ENCODE measurements around the gene GSN. TPM values are rescaled to one million over a fixed set of nuclear protein-coding genes. Genes with fewer than 3 reads are reported as not detected.

GSN gene
- total RNA-seq, 1 experiment from 2014 or later: 278 TPM

- Histone ChIP-seq H3K36me3 (ENCODE audit: control insufficient read depth, insufficient read depth, low read length) (peaks cover 5% of the 10 kb centered on the region; the same call in 1 of the 2 replicates), H3K27me3 (ENCODE audit: control insufficient read depth, insufficient read depth, low read length) (no peaks in the 10 kb centered on the region), H3K27ac (ENCODE audit: low read length) (peak overlapping the region; percentile 1; the same call in 1 of the 2 replicates), H3K4me3 (ENCODE audit: low read depth in 2 of 2, low read length in 2 of 2) (no peak overlapping the region), H3K4me1 (ENCODE audit: control insufficient read depth, insufficient read depth, low read length) (peaks cover 6% of the 10 kb centered on the region; the same call in 1 of the 2 replicates), H3K9me3 (ENCODE audit: control insufficient read depth, insufficient read depth, low read depth, low read length) (no peaks in the 10 kb centered on the region)
- CTCF ChIA-PET: no interaction called here
- DNase-seq (ENCODE audit: low read depth, low spot score) (no peak), ATAC-seq (no peak; the same call in 1 of the 2 replicates)
- intact Hi-C loops (cut with micrococcal nuclease; ENCODE audit: unreplicated experiment) (no loop called here), in situ Hi-C loops (cut with HindIII; ENCODE audit: low pct_unique_long_range_greater_than_20kb, low sequenced_read_pairs) (no loop called here)
- TF ChIP-seq, protein P1, sequence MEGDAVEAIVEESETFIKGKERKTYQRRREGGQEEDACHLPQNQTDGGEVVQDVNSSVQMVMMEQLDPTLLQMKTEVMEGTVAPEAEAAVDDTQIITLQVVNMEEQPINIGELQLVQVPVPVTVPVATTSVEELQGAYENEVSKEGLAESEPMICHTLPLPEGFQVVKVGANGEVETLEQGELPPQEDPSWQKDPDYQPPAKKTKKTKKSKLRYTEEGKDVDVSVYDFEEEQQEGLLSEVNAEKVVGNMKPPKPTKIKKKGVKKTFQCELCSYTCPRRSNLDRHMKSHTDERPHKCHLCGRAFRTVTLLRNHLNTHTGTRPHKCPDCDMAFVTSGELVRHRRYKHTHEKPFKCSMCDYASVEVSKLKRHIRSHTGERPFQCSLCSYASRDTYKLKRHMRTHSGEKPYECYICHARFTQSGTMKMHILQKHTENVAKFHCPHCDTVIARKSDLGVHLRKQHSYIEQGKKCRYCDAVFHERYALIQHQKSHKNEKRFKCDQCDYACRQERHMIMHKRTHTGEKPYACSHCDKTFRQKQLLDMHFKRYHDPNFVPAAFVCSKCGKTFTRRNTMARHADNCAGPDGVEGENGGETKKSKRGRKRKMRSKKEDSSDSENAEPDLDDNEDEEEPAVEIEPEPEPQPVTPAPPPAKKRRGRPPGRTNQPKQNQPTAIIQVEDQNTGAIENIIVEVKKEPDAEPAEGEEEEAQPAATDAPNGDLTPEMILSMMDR (IDR thresholded peaks at IDR 0.05): no peak
- TF ChIP-seq POLR2AphosphoS5 (IDR thresholded peaks at IDR 0.05; ENCODE audit: low read depth, low read length): no peak
- TF ChIP-seq SIN3A (IDR thresholded peaks at IDR 0.05; ENCODE audit: borderline replicate concordance, insufficient read depth, low read depth, low read length): no peak
- TF ChIP-seq TCF7L2 (IDR thresholded peaks at IDR 0.05; ENCODE audit: low read depth, low read length): no peak
- TF ChIP-seq, protein P2, sequence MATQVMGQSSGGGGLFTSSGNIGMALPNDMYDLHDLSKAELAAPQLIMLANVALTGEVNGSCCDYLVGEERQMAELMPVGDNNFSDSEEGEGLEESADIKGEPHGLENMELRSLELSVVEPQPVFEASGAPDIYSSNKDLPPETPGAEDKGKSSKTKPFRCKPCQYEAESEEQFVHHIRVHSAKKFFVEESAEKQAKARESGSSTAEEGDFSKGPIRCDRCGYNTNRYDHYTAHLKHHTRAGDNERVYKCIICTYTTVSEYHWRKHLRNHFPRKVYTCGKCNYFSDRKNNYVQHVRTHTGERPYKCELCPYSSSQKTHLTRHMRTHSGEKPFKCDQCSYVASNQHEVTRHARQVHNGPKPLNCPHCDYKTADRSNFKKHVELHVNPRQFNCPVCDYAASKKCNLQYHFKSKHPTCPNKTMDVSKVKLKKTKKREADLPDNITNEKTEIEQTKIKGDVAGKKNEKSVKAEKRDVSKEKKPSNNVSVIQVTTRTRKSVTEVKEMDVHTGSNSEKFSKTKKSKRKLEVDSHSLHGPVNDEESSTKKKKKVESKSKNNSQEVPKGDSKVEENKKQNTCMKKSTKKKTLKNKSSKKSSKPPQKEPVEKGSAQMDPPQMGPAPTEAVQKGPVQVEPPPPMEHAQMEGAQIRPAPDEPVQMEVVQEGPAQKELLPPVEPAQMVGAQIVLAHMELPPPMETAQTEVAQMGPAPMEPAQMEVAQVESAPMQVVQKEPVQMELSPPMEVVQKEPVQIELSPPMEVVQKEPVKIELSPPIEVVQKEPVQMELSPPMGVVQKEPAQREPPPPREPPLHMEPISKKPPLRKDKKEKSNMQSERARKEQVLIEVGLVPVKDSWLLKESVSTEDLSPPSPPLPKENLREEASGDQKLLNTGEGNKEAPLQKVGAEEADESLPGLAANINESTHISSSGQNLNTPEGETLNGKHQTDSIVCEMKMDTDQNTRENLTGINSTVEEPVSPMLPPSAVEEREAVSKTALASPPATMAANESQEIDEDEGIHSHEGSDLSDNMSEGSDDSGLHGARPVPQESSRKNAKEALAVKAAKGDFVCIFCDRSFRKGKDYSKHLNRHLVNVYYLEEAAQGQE (IDR thresholded peaks at IDR 0.05; ENCODE audit: insufficient read depth in 1 of 2, low read depth in 2 of 2, low read length in 1 of 2): no peak
- POLR2A ChIA-PET: no interaction called here
- no TSS peak for BruUV-seq (replicated peaks)
Observed at GRCh38 chr9:121322737-121323448, 54.9 kb downstream of the GSN start.

DNA sequence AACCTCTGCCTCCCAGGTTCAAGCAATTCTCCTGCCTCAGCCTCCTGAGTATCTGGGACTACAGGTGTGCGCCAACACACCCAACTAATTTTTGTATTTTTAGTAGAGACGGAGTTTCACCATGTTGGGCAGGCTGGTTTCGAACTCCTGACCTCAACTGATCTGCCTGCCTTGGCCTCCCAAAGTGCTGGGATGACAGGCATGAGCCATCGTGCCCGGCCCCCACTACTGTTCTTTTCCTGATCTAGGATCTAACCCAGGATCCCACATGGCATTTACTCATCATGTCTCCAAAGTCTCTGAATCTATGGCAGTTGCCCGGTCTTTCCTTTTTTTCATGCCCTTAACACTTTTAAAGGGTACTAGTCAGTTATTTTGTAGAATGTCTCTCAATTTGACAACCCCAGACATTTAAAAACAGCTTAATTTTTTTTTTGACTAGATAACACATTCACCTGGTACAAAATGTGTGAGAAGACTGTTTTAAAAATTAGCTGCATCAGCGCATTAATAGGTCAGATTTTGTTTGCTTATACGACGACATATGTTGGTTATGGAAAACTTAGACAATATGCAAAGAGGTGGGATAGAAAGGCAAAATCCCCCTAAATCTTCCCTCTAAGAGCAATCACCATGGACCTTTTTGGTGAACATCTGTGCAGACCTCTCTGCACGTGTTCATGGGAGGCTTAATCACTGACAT, 55.6 kb downstream of the GSN start:
- ChIA-PET POLR2A (no interaction called here), CTCF (no interaction called here)
- H3K9me3 ChIP-seq (ENCODE audit: control insufficient read depth, insufficient read depth, low read depth, low read length): no peaks in the 10 kb centered on the region
- TF ChIP-seq TCF7L2 (IDR thresholded peaks at IDR 0.05; ENCODE audit: low read depth, low read length) (no peak), POLR2AphosphoS5 (IDR thresholded peaks at IDR 0.05; ENCODE audit: low read depth, low read length) (no peak), SIN3A (IDR thresholded peaks at IDR 0.05; ENCODE audit: borderline replicate concordance, insufficient read depth, low read depth, low read length) (no peak)
- TF ChIP-seq, protein P1 (IDR thresholded peaks at IDR 0.05): no peak
- TF ChIP-seq, protein P2 (IDR thresholded peaks at IDR 0.05; ENCODE audit: insufficient read depth in 1 of 2, low read depth in 2 of 2, low read length in 1 of 2): no peak
- in situ Hi-C loops (cut with HindIII; ENCODE audit: low pct_unique_long_range_greater_than_20kb, low sequenced_read_pairs) (no loop called here), intact Hi-C loops (cut with micrococcal nuclease; ENCODE audit: unreplicated experiment) (no loop called here)
- ATAC-seq: no peak
- DNase-seq (ENCODE audit: low read depth, low spot score): no peak
- BruUV-seq (replicated peaks): no TSS peak
- H3K27me3 ChIP-seq (ENCODE audit: control insufficient read depth, insufficient read depth, low read length): no peaks in the 10 kb centered on the region
- H3K4me3 ChIP-seq (ENCODE audit: low read depth in 2 of 2, low read length in 2 of 2): no peak overlapping the region
- H3K36me3 ChIP-seq (ENCODE audit: control insufficient read depth, insufficient read depth, low read length): peaks cover 5% of the 10 kb centered on the region; the same call in 1 of the 2 replicates
- no peak overlapping the region for H3K27ac ChIP-seq (ENCODE audit: low read length)
- H3K4me1 ChIP-seq (ENCODE audit: control insufficient read depth, insufficient read depth, low read length): peaks cover 6% of the 10 kb centered on the region; the same call in 1 of the 2 replicates
